GM10266 (cell line): Measurements from ENCODE around the gene BFSP2.

Source experiments
- DNase-seq: peaks from one replicate; pipeline ENCODE4 v3.0.0; 2012; ENCODE audit errors: extremely low spot score
- CTCF ChIP-seq: IDR thresholded peaks from 2 replicates; pipeline ENCODE4 v1.5.1; 2012; ENCODE audit warnings: mild to moderate bottlenecking, low read depth; ENCODE audit not compliant: control insufficient read depth, insufficient read depth; ENCODE audit errors: missing control alignments

BFSP2 gene

GRCh38 chr3:133413161-133414020 is 13.5 kb downstream of the BFSP2 start:
- TF ChIP-seq CTCF = no peak
- no peak for DNase-seq

GRCh38 chr3:133414021-133414392 is 14.2 kb downstream of the BFSP2 start:
- TF ChIP-seq CTCF = no peak
- no peak for DNase-seq

- no peak for DNase-seq
These were observed 18.5 kb downstream of the BFSP2 start for GRCh38 chr3:133418361-133418760.

GRCh38 chr3:133419151-133419909 is 19.5 kb downstream of the BFSP2 start:
- DNase-seq = no peak
- no peak for TF ChIP-seq CTCF

More at GRCh38 chr3:133418361-133418760, 18.5 kb downstream of the BFSP2 start:
- no peak for TF ChIP-seq CTCF

- no peak for TF ChIP-seq CTCF
- no peak for DNase-seq
These were observed 25.3 kb downstream of the BFSP2 start for GRCh38 chr3:133424937-133425869.

- DNase-seq = no peak
- no peak for TF ChIP-seq CTCF
These were observed 26.0 kb downstream of the BFSP2 start for GRCh38 chr3:133425898-133426297.
